Uterus (tissue), 2 donors: ENCODE measurements around the gene SLC6A7.

ENCODE experiments used
- CTCF ChIP-seq, 4 experiments: fragments of 200-600 bp in 2 of 4; fragments of 450-650 bp in 2 of 4; sonication (generic) in 2 of 4; IDR thresholded peaks; one replicate each; pipeline ENCODE4 v1.5.1; 2016 to 2019; ENCODE audit warnings: antibody characterized with exemption in 4 of 4, mild to moderate bottlenecking in 2 of 4, moderate library complexity in 1 of 4
- POLR2A ChIP-seq, 2 donors: fragments of 450-650 bp; IDR thresholded peaks; one replicate each; pipeline ENCODE4 v1.6.1; 2016; ENCODE audit warnings: antibody characterized with exemption in 2 of 2, mild to moderate bottlenecking in 1 of 2, moderate library complexity in 1 of 2

- no peak for TF ChIP-seq CTCF (IDR thresholded peaks at IDR 0.05)
- TF ChIP-seq POLR2A (IDR thresholded peaks at IDR 0.05) = no peak
Measured at GRCh38 chr5:150188146-150188842, 1.6 kb upstream of the SLC6A7 start.
